ENCODE data around the gene VSIG10. TPM values are rescaled to one million over a fixed set of nuclear protein-coding genes. Genes with fewer than 3 reads are reported as not detected.

Gene VSIG10
- total and polyA plus RNA-seq, 2 of the 13 experiments (the other 11 are each of a cell fraction or from before 2014, with no cell fraction given) = 25.6 to 42.5 TPM

GRCh38 chr12:118135788-118136558, 32.2 kb upstream of the VSIG10 start, which contains the start of gene PEBP1 (continued):
- TF ChIP-seq ZNF142 (CRISPR knock-in tag; IDR thresholded peaks at IDR 0.05) = peak; percentile 90
- peak; percentile 90 for TF ChIP-seq TFDP1 (CRISPR knock-in tag; IDR thresholded peaks at IDR 0.05; ENCODE audit: borderline replicate concordance)
- TF ChIP-seq ZFP36L2 (CRISPR knock-in tag; IDR thresholded peaks at IDR 0.05) = no peak
- TF ChIP-seq ZNF569 (CRISPR knock-in tag; IDR thresholded peaks at IDR 0.05; ENCODE audit: borderline replicate concordance) = no peak
- TF ChIP-seq ZNF629 (CRISPR knock-in tag; conservative IDR thresholded peaks at IDR 0.05) = 0 out of 2 replicates have a peak, but pooled peaks have one; percentile 46
- no peak for TF ChIP-seq PTBP1 (IDR thresholded peaks at IDR 0.05; ENCODE audit: low read depth, low read length, poor library complexity, severe bottlenecking)
- TF ChIP-seq ZBTB7A (CRISPR knock-in tag; IDR thresholded peaks at IDR 0.05) = peak; percentile 84; the same call in 1 of the 2 replicates
- peak; percentile 48; the same call in 1 of the 2 replicates for TF ChIP-seq KDM5A (IDR thresholded peaks at IDR 0.05; ENCODE audit: borderline replicate concordance, low read length)
- TF ChIP-seq MTERF4 (CRISPR knock-in tag; IDR thresholded peaks at IDR 0.05) = peak; percentile 23; the same call in 1 of the 2 replicates
- TF ChIP-seq AKAP8 (CRISPR knock-in tag; IDR thresholded peaks at IDR 0.05) = peak; percentile 65
- peak; percentile 46; the same call in 1 of the 2 replicates for TF ChIP-seq ZHX2 (IDR thresholded peaks at IDR 0.05; ENCODE audit: low read depth)
- TF ChIP-seq ZHX2 (CRISPR knock-in tag; IDR thresholded peaks at IDR 0.05; ENCODE audit: borderline replicate concordance) = 0 out of 2 replicates have a peak, but pooled peaks have one; percentile 21
- TF ChIP-seq SATB2 (CRISPR knock-in tag; IDR thresholded peaks at IDR 0.05) = 0 out of 2 replicates have a peak, but pooled peaks have one; percentile 39
- TF ChIP-seq SP5 (CRISPR knock-in tag; IDR thresholded peaks at IDR 0.05; ENCODE audit: borderline replicate concordance, low read depth) = peak; percentile 74
